Activated T-cell treated with anti-CD3 and anti-CD28 coated beads, Interleukin-2, amount 50 U/mL, for 24 hours (primary cell): ENCODE data around the gene MVB12A.

ENCODE experiments used
- DNase-seq: peaks from one replicate; pipeline ENCODE4 v3.0.0-alpha.2; 2020
- H3K27ac Mint-ChIP-seq: 2 replicates; pipeline ENCODE4 v1.8.0; 2020; ENCODE audit warnings: mild to moderate bottlenecking, mixed read lengths
- H3K27me3 Mint-ChIP-seq: 2 replicates; pipeline ENCODE4 v1.8.0; 2020; ENCODE audit warnings: mixed read lengths
- H3K36me3 Mint-ChIP-seq: 2 replicates; pipeline ENCODE4 v1.8.0; 2020; ENCODE audit warnings: low read depth, mixed read lengths
- H3K4me1 Mint-ChIP-seq: 2 replicates; pipeline ENCODE4 v1.8.0; 2020; ENCODE audit warnings: low read depth, mixed read lengths
- H3K4me3 Mint-ChIP-seq: 2 replicates; pipeline ENCODE4 v1.8.0; 2020; ENCODE audit warnings: mild to moderate bottlenecking, moderate library complexity, mixed read lengths
- H3K9me3 Mint-ChIP-seq: 2 replicates; pipeline ENCODE4 v1.8.0; 2020; ENCODE audit warnings: mixed read lengths

MVB12A gene

DNA sequence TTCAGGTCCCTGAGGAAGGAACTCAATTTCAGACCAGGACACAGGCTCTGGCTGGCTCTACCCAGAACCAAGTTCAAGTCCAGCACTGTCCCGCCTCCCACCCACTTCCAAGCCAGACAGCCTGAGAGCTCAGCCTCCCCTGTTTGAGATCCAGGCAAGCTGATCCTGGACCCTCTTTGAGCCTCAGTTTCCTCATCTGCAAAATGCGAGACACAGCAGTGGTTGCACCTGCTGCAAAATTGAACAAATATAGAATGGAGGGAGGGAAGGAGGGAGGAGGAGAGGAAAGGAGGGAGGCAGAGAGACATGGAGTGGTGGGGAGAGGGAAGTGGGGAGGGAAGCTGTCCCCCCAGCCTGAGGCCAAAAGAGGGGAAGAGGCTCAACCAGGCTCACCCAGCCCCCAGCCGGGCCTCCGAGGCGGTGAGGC lies 27.9 kb downstream of the MVB12A start:
- H3K27ac Mint-ChIP-seq, result no peak overlapping the region
- H3K27me3 Mint-ChIP-seq, result peaks cover 20% of the 10 kb centered on the region
- H3K36me3 Mint-ChIP-seq, result no peaks in the 10 kb centered on the region
- peaks cover 2% of the 10 kb centered on the region for H3K9me3 Mint-ChIP-seq
- peak; percentile 36 for DNase-seq
- peaks cover 14% of the 10 kb centered on the region for H3K4me1 Mint-ChIP-seq
- no peak overlapping the region for H3K4me3 Mint-ChIP-seq

DNA sequence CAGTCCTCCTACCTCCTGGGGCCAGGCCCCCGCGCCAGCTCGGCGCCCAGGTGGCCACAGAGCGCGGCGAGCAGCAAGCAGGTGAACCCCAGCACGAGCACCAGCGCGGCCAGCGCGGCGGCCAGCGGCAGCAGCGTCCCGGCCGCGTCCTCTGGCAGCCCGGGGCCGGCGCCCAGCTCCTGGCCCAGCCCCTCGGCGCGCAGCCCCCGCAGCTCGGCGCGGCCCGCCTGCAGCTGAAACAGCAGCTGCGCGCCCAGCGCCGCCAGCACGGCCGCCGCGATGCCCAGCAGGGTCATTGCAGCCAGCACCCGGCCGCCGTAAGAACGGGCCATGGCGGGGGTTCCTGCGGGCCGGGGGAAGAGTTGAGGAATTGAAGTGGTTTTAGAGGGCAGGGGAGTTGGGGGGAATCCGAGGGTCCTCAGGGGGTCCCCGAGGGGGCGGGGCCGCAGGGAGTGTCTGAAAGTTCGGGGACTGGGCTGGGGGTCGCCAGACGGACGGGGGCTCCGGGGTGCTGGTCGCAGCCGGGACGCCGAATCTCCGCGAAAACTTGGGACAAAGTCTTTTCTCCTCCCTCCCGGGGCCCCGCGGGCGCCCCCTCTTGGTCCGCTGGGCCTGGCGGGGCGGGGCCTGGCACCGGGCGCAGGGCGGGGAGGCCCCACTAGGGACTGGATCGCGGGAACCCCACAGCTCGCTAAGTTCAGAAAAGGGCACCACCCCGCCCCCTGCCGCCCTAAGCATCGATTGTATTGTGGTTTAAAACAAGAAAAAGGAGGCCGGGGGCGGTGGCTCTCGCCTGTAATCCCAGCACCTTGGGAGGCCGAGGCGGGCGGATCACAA lies 28.5 kb downstream of the MVB12A start, which contains the start of gene TMEM221:
TMEM221 (minus strand) TSS at position 538 of the 837 bp plus-strand sequence; CDS start at position 332, 206 bp downstream.
- no peak within 1 kb of the TSS for H3K27ac Mint-ChIP-seq
- H3K36me3 Mint-ChIP-seq, result no peaks in the 10 kb centered on the region
- peaks cover 2% of the 10 kb centered on the region for H3K9me3 Mint-ChIP-seq
- H3K4me3 Mint-ChIP-seq, result peak within 1 kb of the TSS; percentile 41
- DNase-seq, result peak; percentile 65
- H3K4me1 Mint-ChIP-seq, result peaks cover 15% of the 10 kb centered on the region
- peaks cover 22% of the 10 kb centered on the region for H3K27me3 Mint-ChIP-seq

DNA sequence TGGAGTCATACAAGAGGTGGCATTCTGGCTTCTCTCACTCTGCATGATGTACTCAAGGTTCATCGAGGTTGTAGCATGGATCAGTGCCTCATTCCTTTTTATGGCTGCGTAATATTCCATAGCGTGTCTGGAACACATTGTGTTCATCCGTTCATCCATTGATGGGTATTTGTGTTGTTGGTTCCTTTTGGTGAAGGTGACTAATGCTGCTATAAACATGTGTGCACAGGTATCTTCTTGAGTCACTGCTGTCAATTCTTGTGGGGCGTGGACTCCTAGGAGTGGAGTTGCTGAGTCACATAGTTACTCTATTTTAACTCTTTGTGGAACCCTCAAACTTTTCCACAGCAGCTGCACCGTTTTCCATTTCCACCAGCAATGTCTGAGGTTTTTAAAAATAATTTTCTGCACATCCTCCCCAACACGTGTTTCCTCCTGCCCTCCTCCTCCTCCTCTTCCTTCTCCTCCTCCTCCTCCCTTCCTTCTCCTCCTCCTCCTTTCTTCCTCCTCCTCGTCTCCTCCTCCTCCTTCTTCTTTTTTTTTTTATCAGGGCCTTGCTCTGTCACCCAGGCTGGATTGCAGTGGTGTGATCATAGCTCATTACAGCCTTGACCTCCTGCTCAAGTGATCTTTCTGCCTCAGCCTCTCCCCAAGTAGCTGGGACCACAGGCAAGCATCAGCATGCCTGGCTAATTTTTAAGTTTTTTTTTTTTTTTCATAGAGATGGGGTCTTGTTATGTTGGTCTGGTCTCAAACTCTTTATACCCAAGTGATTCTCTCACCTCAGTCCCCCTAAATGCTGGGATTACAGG lies 30.6 kb downstream of the MVB12A start:
- Mint-ChIP-seq H3K4me1 (peaks cover 18% of the 10 kb centered on the region), H3K9me3 (peaks cover 2% of the 10 kb centered on the region), H3K27me3 (peaks cover 37% of the 10 kb centered on the region), H3K27ac (peak overlapping the region; percentile 72), H3K4me3 (no peak overlapping the region), H3K36me3 (no peaks in the 10 kb centered on the region)
- DNase-seq, result peak; percentile 52

DNA sequence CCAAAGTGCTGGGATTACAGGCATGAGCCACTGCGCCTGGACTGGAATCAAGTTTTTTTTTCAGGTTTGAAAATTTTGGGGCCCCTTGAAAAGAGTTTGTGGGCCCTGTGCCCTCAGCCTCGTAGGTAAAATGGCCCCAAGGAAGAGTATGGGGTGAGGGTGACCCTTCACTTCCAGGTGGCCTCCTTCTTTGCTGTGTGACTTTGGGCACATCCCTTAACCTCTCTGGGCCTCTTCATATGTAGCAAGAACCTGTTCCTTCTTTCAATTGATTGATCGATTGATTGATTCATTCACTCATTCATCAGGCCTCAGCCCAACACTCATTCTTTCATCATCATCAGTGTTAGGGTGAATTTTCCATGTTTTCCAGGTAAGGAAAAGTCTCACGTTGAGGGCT lies 32.0 kb downstream of the MVB12A start:
- Mint-ChIP-seq H3K4me3 (no peak overlapping the region), H3K27ac (no peak overlapping the region), H3K4me1 (peaks cover 18% of the 10 kb centered on the region), H3K27me3 (peaks cover 49% of the 10 kb centered on the region), H3K9me3 (peaks cover 2% of the 10 kb centered on the region), H3K36me3 (no peaks in the 10 kb centered on the region)
- DNase-seq, result no peak

DNA sequence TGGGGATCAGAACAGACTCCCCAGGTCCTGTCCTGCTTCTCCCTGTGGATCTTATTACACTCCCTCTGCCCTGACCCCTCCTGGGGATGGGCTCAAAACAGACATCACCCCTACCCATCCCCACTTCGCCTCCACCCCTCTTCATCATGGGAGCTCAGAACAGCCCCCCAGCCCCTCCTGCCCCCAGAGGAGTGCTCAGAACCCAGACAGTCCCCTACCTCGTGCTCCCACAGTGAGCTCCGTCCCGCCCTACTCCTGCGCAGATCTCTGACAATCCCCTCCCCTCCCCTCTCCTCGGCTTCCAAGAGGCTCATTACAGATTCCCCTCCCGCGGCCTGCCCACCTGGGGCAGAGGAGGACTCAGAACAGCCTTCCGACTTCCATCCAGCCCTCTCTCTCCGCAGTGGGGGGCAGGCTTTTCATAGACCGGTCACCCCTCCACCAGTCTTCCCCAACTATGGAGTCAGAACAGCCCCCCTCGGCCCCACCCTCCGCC lies 34.8 kb downstream of the MVB12A start:
- DNase-seq, result no peak
- Mint-ChIP-seq H3K4me1 (peaks cover 17% of the 10 kb centered on the region), H3K36me3 (no peaks in the 10 kb centered on the region), H3K27ac (no peak overlapping the region), H3K9me3 (peaks cover 2% of the 10 kb centered on the region), H3K4me3 (no peak overlapping the region), H3K27me3 (peaks cover 55% of the 10 kb centered on the region)

DNA sequence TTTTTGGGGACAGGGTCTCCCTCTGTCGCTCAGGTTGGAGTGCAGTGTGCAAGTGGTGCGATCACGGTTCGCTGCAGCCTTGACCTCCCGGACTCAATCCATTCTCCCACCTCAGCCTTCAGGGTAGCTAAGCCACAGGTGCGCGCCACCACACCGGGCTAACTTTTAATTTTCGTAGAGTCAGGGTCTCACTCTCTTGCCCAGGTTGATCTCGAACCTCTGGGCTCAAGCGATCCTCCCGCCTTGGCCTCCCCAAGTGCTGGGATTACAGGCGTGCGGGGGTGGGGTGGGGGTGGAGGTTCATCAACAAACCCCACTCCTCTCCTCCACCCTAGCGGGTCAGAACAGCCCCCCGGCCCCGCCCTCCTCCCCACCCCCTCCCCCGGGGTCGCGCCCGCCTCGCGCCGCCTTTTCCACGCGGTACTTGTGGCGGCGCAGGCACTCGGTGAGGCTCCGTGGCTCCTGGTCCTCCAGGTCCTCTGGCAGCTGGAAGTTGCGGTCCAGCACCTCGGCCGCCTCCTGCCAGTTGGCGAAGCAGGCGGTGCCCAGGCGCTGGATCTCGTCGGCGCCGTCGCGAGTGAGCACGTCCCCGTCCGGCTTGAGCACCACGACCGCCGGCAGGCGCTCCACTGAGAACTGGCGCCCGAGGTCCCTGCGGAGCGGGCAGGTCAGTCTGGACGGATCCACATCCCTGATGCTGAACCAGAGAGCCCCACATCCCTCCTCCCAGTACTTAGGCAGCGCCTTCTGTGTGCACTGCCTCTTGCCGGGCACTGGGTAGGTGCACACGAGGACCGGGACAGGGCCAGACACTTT lies 35.7 kb downstream of the MVB12A start:
- DNase-seq, result no peak
- Mint-ChIP-seq H3K27me3 (peaks cover 53% of the 10 kb centered on the region), H3K27ac (no peak overlapping the region), H3K9me3 (no peaks in the 10 kb centered on the region), H3K36me3 (no peaks in the 10 kb centered on the region), H3K4me1 (peaks cover 8% of the 10 kb centered on the region), H3K4me3 (no peak overlapping the region)

DNA sequence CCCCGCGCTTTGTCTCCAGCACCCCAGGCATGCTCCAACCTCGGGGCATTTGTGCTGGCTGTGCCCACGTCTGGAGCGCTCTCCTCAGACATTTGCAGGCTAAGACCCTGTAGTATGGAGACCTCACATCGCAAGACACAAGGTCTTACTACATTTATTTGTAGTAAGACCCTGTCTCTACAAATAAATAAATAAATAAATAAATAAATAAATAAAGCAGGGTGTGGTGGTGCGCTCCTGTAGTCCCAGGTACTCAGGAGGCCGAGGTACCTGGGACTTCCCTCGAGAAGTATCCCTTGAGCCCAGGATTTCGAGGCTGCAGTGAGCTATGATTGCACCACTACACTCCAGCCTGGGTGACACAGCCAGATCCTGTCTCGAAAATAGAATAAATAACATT lies 36.3 kb downstream of the MVB12A start:
- Mint-ChIP-seq H3K4me1 (peaks cover 4% of the 10 kb centered on the region), H3K27ac (no peak overlapping the region), H3K36me3 (no peaks in the 10 kb centered on the region), H3K27me3 (peaks cover 53% of the 10 kb centered on the region), H3K9me3 (no peaks in the 10 kb centered on the region), H3K4me3 (no peak overlapping the region)
- DNase-seq, result no peak

DNA sequence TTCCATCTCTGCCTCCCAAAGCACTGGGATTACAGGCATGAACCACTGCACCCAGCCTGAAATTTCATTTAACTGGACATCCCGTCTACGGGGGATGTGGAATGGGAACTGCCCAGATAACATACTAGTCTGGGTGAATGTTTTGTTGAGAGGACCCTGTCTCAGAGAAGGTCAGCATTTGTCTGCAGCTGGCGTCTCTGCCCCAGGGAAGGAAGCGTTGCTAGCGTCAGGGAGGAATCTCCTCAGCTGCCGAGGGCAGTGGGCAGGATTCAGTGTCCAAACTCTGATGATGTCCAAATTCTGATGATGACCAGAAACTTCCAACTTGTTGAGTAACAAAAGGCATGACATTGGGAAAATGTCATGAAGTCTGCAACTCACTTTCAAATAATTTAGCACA lies 37.8 kb downstream of the MVB12A start:
- Mint-ChIP-seq H3K9me3 (no peaks in the 10 kb centered on the region), H3K27ac (no peak overlapping the region), H3K36me3 (no peaks in the 10 kb centered on the region), H3K4me3 (no peak overlapping the region), H3K27me3 (peaks cover 47% of the 10 kb centered on the region), H3K4me1 (peaks cover 4% of the 10 kb centered on the region)
- no peak for DNase-seq

DNA sequence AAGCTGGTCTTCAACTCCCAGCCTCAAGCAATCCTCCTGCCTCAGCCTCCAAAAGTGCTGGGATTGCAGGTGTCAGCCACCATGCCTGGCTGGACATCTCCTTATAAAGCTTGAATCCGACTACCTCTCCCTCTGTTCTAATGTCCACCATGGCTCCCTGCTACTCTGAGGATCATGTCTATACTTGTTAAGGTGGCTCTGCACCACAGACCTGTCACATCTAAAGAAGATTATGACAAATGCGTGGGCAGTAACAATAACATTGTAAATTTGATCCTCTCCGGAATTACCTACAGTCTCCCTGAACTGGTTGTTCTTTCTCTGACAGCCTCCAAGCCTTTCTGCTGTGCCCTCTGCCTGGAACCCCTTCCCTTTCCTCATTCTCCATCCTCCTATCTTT lies 39.1 kb downstream of the MVB12A start:
- H3K9me3 Mint-ChIP-seq, result no peaks in the 10 kb centered on the region
- no peak overlapping the region for H3K4me3 Mint-ChIP-seq
- peaks cover 40% of the 10 kb centered on the region for H3K27me3 Mint-ChIP-seq
- DNase-seq, result no peak
- no peaks in the 10 kb centered on the region for H3K36me3 Mint-ChIP-seq
- no peaks in the 10 kb centered on the region for H3K4me1 Mint-ChIP-seq
- H3K27ac Mint-ChIP-seq, result no peak overlapping the region

DNA sequence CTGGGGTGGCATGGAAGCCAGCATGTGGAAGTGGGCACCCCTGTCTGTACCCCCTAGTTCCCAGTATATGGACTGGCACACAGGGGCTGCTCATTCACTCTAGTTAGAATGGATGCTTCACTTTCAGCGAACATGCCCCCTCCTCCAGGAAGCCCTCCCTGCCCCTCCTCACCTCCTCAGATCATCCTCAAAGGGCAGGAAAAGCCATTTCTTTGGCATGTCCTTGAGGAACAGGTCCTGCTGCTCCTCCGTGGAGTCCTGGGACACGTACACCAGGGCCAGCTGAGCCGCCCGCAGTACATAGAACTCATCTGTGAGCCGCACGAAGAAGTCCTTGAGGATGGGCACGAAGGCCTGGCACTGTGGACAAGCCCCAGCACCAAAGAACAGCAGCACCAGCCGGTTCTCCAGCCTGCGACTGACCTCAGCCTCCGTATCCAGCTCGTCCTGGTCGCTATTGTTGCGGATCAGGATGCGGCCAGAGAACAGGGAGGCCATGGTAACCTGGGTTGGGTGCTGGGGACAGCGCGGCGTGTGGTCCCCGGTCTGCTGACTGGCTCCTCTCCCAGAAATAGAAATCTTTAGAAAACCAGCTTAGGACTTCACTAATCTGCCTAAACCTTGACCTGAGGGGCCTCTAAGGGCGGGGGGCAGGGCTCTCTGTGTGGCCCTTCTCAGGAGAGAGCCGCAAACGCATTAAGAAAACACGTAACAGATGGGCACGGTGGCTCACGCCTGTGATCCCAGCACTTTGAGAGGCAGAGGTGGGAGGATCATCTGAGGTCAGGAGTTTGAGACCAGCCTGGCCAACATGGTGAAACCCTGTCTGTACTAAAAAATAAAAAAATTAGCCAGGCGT lies 40.8 kb downstream of the MVB12A start, which contains the start of gene NXNL1:
NXNL1 (minus strand) TSS at position 555 of the 859 bp plus-strand sequence; CDS start at position 498, 57 bp downstream.
- H3K4me1 Mint-ChIP-seq, result no peaks in the 10 kb centered on the region
- H3K36me3 Mint-ChIP-seq, result no peaks in the 10 kb centered on the region
- no peaks in the 10 kb centered on the region for H3K9me3 Mint-ChIP-seq
- peaks cover 29% of the 10 kb centered on the region for H3K27me3 Mint-ChIP-seq
- H3K27ac Mint-ChIP-seq, result no peak within 1 kb of the TSS
- no peak within 1 kb of the TSS for H3K4me3 Mint-ChIP-seq
- no peak for DNase-seq

DNA sequence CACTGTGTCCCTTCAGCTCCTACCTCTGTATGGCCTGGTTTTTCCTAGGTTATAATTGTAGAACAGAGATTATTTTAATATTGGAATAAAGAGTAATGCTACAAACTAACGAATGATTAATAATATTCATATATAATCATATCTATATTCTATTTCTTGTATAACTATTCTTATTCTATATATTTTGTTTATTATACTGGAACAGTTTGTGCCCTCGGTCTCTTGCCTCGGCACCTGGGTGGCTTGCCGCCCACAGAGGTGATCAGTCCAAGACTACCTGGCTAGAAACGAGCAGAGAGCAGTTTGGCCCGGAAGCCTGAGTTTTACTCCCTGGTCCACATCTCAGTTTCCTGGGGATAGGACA lies 46.6 kb downstream of the MVB12A start:
- Mint-ChIP-seq H3K27me3 (no peaks in the 10 kb centered on the region), H3K4me1 (peaks cover 23% of the 10 kb centered on the region), H3K36me3 (no peaks in the 10 kb centered on the region), H3K4me3 (no peak overlapping the region), H3K9me3 (no peaks in the 10 kb centered on the region), H3K27ac (no peak overlapping the region)
- no peak for DNase-seq

DNA sequence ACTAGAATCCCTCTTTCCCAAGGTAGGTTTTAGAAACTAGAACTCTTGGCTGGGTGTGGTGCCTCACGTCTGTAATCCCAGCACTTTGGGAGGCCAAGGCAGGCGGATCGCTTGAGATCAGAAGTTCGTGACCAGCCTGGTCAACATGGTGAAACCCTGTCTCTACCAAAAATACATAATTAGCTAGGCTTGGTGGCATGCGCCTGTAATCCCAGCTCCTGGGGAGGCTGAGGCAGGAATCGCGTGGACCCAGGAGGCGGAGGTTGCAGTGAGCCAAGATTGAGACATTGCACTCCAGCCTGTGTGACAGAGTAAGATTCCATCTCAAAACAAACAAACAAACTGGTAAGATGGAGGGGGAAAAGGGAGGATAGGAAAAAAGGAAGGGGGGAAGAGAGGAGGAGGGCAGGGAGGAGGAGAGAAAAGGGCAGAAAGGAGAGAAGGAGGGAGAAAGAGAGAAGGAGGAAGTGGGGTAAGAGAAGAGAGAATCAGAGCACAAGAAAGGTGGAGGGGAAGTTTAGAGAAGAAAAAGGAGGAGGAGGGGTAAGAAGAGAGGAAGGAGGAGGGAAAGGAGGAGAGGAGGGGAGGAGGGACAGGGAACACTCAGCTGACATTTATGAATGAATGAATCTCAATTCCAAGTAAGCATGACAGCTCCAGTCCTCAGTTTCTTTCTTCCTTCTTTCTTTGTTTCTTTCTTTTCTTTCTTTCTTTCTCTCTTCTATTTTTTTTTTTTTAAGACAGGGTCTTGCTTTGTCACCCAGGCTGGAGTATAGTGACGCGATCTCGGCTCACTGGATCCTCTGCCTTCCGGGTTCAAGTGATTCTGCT lies 47.8 kb downstream of the MVB12A start:
- Mint-ChIP-seq H3K36me3 (no peaks in the 10 kb centered on the region), H3K27ac (peak overlapping the region; percentile 18), H3K9me3 (no peaks in the 10 kb centered on the region), H3K27me3 (no peaks in the 10 kb centered on the region), H3K4me1 (peaks cover 24% of the 10 kb centered on the region), H3K4me3 (no peak overlapping the region)
- no peak for DNase-seq
